Mononuclear cell (primary cell): ENCODE data around the gene ERCC6. TPM values are rescaled to one million over a fixed set of nuclear protein-coding genes. Genes with fewer than 3 reads are reported as not detected.

Source experiments
- H3K27me3 ChIP-seq: 2 replicates; pipeline ENCODE4 v1.6.0; 2011; ENCODE audit warnings: low read length, control low read depth; ENCODE audit not compliant: insufficient read depth
- H3K4me1 ChIP-seq: 2 replicates; pipeline ENCODE4 v1.5.1; 2011; ENCODE audit warnings: mild to moderate bottlenecking, low read length, control low read depth; ENCODE audit not compliant: insufficient read depth
- H3K4me3 ChIP-seq: 2 replicates; pipeline ENCODE4 v1.5.1; 2011; ENCODE audit warnings: mild to moderate bottlenecking, low read length, moderate library complexity
- H3K9me3 ChIP-seq: 2 replicates; pipeline ENCODE4 v1.5.1; 2011; ENCODE audit warnings: low read depth, mild to moderate bottlenecking, control low read depth, low read length
- total RNA-seq: library from RNA; depleted of rRNA; stranded (reverse); fragments of >200 nt; gene quantifications from one replicate; pipeline ENCODE4 v1.2.3, GENCODE V29; 2012

Gene ERCC6
- total RNA-seq, 1 donor: 32.7 TPM

DNA sequence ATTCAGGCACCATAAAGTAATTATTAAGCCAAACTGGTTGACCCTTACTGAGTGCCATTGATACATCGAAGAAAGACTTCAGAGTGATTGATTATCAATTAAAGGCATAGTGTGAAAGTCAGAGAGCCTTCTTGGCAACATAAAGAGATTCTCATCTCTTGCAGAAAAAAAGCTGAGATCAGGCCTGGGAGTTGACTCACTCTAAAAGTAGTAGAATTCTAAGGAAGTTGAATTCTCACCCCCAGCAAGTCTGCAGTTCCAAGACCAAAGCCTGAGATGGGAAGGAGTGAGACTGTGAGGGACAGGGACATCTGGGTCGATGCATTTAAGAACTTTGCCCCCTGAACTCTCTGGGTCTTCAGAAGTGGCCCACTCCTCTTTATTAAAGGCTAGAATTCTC lies 21.6 kb upstream of the ERCC6 start:
- Histone ChIP-seq H3K27me3 (peaks cover 6% of the 10 kb centered on the region), H3K9me3 (no peaks in the 10 kb centered on the region), H3K4me1 (no peaks in the 10 kb centered on the region), H3K4me3 (no peak overlapping the region)

DNA sequence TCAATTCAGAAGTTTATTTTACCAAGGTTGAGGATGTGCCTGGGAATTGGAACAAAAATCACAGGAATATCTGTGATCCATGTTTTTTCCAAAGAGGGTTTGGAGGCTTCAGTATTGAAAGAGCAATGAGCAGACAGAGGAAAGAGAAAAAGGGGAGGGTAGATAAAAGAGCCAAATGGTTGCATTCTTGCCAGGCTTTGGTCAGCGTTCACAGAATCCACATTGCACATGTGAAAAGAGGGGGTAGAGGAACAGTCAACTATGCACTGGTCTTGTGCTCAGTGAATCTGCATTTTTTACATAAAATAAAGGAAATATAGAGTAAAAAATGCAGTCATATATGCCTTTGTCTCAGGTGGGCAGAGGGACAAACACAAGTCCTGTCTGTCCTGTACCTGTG lies 20.6 kb upstream of the ERCC6 start:
- H3K4me1 ChIP-seq: no peaks in the 10 kb centered on the region
- no peaks in the 10 kb centered on the region for H3K9me3 ChIP-seq
- H3K27me3 ChIP-seq: peaks cover 6% of the 10 kb centered on the region
- H3K4me3 ChIP-seq: no peak overlapping the region

DNA sequence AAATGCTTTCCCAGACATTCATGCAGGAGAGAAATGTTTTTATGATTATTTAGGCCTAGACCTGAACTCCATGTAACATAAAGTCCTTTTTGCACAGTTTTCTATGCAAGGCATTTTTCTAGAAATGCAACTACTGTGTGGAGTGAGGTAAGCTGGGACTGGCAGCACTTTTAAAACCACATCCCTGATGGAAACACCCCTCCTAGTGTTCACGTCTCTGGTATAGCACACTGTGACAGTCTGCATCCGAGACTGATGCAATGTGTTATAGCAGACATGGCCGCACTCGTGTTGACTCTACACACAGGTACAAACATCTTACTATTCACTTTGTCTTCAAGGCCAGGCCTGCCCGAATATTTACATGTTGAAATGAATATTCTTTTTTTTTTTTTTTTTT lies 19.3 kb upstream of the ERCC6 start:
- Histone ChIP-seq H3K9me3 (no peaks in the 10 kb centered on the region), H3K4me1 (no peaks in the 10 kb centered on the region), H3K27me3 (peaks cover 4% of the 10 kb centered on the region), H3K4me3 (no peak overlapping the region)

DNA sequence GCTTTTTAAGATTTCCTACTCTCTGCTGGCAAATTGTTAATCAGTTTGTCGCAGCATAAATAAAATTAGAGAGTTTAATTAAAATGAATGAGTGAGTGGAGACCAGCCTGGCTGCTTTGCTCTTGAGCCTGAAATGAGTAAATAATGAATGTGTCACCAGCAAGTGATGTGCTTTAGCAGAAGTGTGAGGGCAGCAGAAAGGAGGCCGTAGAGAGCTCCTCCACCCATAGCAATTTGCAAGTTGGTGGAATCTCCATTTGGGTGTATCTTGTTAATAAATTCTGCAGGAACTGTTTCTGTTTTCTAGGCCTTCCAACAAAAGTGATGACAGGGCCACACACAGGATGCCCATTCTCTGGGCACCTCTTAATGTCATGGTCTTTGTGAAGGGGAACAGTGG lies 18.8 kb upstream of the ERCC6 start:
- Histone ChIP-seq H3K4me1 (no peaks in the 10 kb centered on the region), H3K4me3 (no peak overlapping the region), H3K9me3 (no peaks in the 10 kb centered on the region), H3K27me3 (peaks cover 6% of the 10 kb centered on the region)

DNA sequence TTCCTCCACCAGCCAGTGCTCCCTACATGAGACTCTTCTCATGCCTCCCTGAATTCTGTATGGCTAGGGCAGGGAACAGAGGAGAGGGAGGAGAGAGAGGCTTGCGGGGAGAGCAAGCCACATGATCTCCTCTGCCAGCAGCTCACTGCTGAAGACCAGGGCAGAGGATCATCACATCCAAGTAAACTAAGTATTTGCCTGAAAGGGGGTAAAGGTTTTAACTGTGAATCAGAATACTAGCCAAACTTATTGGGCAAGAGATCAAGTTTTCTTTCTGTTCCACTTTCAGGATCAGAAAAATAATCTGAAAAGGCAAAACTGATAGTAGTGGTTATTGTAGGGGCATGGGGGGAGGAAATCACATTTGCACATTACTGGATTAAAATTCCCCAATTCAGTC lies 17.8 kb upstream of the ERCC6 start:
- peaks cover 6% of the 10 kb centered on the region for H3K27me3 ChIP-seq
- H3K9me3 ChIP-seq: no peaks in the 10 kb centered on the region
- no peaks in the 10 kb centered on the region for H3K4me1 ChIP-seq
- H3K4me3 ChIP-seq: no peak overlapping the region

DNA sequence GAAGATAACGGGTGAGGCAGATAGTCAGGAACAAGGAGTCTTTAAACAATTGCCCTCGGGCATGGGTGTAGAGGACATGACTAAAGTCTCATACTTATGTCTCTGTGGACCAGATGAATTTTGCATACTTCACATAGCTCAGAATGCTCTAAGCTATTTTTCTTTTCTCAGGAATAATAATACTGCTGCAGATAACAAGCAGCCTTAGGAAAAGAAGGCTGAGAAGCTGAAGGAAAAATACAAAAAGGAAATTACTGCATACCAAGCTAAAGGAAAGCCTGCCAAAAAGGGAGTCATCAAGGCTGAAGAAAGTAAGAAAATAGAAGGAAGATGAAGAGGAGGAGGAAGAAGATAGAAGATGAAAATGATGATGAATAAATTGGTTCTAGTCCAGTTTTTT lies 13.4 kb upstream of the ERCC6 start:
- H3K4me1 ChIP-seq: no peaks in the 10 kb centered on the region
- no peak overlapping the region for H3K4me3 ChIP-seq
- H3K27me3 ChIP-seq: peaks cover 6% of the 10 kb centered on the region
- no peaks in the 10 kb centered on the region for H3K9me3 ChIP-seq

DNA sequence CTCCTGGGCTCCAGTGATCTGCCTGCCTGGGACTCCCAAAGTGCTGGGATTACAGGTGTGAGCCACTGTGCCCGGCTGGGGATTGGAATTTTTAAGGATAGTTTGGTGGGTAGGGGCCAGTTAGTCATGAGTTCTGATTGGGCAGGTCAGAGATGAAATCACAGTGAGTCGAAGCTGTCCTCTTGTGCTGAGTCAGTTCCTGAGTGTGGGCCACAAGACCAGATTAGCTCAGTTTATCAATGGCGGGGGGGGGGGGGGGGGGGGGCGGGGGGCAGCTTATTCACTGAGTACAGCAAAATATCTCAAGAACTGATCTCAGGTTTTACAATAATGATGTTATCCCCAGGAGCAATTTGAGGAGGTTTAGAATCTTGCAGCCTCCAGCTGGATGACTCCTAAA lies 11.6 kb upstream of the ERCC6 start:
- Histone ChIP-seq H3K27me3 (peaks cover 6% of the 10 kb centered on the region), H3K4me3 (no peak overlapping the region), H3K4me1 (no peaks in the 10 kb centered on the region), H3K9me3 (no peaks in the 10 kb centered on the region)

DNA sequence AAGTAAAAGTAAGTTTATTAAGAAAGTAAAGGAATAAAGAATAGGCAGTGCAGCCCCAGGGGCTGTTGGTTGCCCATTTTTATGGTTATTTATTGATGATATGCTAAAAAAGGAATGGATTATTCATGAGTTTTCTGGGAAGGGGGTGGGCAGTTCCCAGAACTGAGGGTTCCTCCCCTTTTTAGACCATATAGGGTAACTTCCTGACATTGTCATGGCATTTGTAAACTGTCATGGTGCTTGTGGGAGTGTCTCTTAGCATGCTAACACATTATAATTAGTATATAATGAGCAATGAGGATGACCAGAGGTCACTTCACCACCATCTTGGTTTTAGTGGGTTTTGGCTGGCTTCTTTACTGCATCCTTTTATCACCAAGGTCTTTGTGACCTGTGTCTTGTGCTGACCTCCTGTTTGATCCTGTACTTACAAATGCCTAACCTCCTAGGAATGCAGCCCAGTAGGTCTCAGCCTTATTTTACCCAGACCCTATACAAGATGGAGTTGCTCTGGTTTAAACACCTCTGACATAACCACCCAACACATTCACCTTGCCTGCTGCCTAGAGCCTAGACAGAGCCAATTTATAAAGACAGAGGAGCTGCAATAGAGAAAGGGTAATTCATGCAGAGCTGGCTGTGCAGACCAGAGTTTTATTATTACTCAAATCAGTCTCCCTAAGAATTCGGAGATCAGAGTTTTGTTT lies 10.9 kb upstream of the ERCC6 start:
- H3K4me1 ChIP-seq: no peaks in the 10 kb centered on the region
- no peaks in the 10 kb centered on the region for H3K9me3 ChIP-seq
- H3K4me3 ChIP-seq: no peak overlapping the region
- H3K27me3 ChIP-seq: peaks cover 6% of the 10 kb centered on the region

DNA sequence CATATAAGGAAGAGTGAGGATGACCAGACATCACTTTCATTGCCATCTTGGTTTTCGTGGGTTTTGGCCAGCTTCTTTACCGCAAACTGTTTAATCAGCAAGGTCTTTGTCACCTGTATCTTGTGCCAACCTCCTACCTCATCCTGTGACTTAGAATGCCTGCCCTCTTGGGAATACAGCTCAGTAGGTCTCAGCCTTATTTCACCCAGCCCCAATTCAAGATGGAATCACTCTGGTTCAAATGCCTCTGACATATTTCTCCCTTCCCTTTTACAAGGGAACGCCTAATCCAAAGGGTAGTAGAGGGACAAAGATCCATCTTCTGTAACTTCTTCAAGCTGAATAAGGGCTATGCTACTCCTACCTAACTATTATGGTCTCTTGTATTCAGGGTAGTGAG lies 4.7 kb upstream of the ERCC6 start:
- Histone ChIP-seq H3K27me3 (peaks cover 3% of the 10 kb centered on the region), H3K4me3 (no peak overlapping the region), H3K9me3 (no peaks in the 10 kb centered on the region), H3K4me1 (peaks cover 16% of the 10 kb centered on the region)

DNA sequence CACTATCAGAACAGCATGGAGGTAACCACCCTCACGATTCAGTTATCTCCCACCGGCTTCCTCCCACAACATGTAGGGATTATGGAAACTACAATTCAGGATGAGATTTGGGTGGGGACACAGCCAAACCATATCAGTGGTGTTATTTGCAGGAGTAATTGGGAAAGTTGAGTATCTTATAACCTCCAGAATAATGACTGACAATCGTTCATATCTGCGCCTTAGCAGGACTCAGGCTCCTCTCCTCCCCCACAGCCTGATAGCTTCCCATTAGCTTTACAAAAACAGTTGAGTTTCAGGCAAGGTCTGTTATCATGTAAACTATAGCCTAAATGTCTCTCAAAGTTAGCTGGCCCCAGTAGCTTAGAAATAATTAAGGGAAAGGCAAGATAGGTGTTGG lies 3.4 kb upstream of the ERCC6 start:
- H3K4me3 ChIP-seq: no peak overlapping the region
- H3K27me3 ChIP-seq: peaks cover 3% of the 10 kb centered on the region
- H3K4me1 ChIP-seq: peaks cover 27% of the 10 kb centered on the region
- H3K9me3 ChIP-seq: no peaks in the 10 kb centered on the region

DNA sequence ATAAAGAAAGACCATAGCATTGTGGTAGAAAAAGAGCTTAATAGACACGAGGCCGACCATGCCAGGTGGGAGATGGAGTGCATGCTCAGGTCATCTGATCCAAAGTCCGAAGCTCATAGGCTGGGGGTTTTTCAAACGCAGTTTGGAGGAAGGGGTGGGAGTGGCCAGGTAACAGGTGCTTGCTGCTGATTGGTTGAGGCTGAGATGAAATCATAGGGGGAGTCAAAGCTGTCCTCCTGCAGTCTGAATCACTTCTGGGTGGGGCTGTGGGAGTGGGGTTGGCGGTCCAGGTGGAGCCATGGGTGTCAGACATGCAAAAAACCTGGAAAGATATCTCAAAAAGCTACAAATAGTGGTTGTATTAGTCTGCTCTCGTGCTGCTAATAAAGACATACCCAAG lies 2.8 kb upstream of the ERCC6 start:
- Histone ChIP-seq H3K9me3 (no peaks in the 10 kb centered on the region), H3K4me1 (peaks cover 27% of the 10 kb centered on the region)

DNA sequence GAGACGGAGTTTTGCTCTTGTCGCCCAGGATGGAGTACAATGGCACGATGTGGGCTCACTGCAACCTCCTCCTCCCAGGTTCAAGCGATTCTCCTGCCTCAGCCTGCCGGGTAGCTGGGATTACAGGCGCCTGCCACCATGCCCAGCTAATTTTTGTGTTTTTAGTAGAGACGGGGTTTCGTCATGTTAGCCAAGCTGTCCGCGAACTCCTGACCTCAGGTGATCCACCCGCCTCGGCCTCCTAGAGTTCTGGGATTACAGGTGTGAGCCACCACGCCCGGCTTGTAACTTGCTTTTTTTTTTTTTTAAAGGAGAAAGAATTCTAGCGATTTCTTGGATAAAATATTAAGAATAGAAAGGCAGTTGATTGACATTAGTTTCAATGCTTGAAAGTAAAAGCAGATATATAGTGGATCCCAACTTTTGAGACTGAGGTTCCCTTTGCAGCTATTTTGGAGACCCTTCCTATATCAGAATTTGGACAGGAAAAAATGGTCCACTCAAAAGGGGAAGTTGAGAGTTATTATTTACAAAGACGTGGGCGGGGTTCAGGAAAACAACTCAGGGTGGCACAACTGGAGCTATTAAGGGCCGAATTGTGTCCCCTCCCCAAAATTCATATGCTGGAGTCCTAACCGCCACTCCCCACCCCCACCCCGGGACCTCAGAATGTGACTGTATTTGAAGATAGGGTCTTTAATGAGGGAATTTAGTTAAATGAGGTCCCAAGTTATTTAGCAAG lies 1.3 kb upstream of the ERCC6 start:
- Histone ChIP-seq H3K9me3 (no peaks in the 10 kb centered on the region), H3K4me3 (no peak overlapping the region), H3K27me3 (peaks cover 3% of the 10 kb centered on the region), H3K4me1 (peaks cover 32% of the 10 kb centered on the region)

More for the DNA sequence above, 2.8 kb upstream of the ERCC6 start:
- H3K27me3 ChIP-seq: peaks cover 3% of the 10 kb centered on the region
- no peak overlapping the region for H3K4me3 ChIP-seq

DNA sequence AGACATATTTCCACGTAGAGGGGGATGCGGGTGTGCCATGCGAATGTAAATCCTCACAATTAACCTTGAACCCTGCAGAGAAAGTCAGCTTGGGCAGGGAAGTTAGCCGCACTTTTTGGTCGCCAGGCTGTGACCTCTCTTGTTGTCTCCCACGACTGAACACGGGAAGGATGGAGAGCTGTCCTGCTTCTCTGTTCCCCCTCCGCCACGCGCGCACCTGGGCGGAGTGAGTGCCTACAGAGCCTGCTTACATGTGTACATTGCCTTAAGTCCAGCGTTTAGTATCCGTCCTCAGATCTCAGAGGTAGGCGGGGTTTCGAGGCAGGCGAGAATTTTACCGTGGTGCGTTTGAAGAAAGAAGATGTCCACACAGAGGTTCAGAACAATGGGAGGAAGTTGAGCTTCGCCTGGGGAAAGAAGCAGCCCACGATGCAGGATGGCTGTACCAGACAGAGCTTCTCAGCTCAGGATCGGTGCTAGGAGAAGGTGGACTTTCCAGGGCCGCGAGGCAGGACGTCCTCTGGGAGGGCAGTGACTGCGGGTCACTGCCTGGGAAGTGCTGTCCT lies 482 bp upstream of the ERCC6 start:
- H3K27me3 ChIP-seq: peaks cover under 1% of the 10 kb centered on the region
- no peaks in the 10 kb centered on the region for H3K9me3 ChIP-seq
- peaks cover 39% of the 10 kb centered on the region for H3K4me1 ChIP-seq
- H3K4me3 ChIP-seq: peak overlapping the region; percentile 78

DNA sequence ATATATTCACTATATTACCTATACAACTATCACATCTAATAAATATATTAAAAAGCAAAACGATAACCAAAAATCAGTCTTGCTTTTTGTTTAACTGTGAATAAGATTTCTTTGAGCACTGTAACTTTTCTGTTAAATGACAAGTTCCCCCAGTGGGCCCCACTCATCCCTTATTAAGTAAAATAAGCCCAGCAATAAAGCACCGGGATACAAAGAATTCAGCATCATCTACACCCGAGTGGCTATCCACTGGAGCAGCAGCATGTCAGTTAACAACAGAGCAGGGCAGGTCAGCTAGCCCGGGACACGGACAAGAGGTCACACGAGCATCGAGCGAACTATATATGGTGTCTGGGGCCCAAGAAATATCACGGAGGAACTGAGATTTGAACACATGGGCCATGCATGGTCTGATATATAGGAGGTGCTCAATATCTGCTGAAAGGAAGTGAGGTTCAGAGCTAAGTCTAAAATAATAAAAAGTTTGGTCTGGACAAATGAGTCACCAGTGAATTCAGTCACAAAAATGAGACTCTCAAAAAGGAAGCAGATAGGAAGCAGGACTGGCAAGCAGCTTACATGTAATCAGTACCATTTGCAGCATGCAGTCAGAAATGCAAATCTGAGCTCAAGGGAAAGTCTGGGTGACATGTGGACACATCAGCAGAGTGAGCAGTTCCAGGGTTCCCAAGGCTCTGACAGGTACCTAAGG lies 4.1 kb downstream of the ERCC6 start:
- Histone ChIP-seq H3K27me3 (no peaks in the 10 kb centered on the region), H3K9me3 (no peaks in the 10 kb centered on the region), H3K4me3 (no peak overlapping the region), H3K4me1 (peaks cover 28% of the 10 kb centered on the region)

DNA sequence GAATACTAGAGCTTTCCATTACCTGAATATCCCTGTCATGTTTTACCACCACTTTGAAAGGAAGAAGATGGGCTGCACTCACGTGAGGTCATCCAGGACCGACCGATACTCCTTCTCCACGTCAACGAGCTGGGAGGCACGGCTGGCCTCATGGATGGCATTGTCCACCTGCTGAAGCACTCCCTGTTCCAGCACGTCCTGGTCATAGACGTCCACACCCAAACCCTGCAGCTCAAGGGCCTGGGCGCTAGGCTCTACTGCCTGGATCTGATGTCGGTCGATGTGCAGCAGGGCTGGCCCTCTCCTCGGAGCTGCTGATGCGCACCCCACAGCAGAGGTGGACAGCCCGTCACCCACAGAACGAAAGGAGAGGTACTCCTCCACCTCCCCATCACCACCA lies 6.5 kb downstream of the ERCC6 start:
- Histone ChIP-seq H3K4me1 (peaks cover 12% of the 10 kb centered on the region), H3K9me3 (no peaks in the 10 kb centered on the region), H3K27me3 (no peaks in the 10 kb centered on the region), H3K4me3 (no peak overlapping the region)
